T-helper 17 cell (primary cell): ENCODE data around the gene THSD7A. TPM values are rescaled to one million over a fixed set of nuclear protein-coding genes. Genes with fewer than 3 reads are reported as not detected.

ENCODE experiments used
- ATAC-seq: fragments of 150-1000 bp; cut with Tn5 transposase; 2 replicates; pipeline ENCODE4 v1.10.0; 2021; ENCODE audit warnings: mild to moderate bottlenecking, moderate library complexity
- DNase-seq, 3 donors: peaks; one replicate each; pipeline versions ENCODE4 v3.0.0 to v3.0.0-alpha.2; 2020 to 2021
- H3K9me3 ChIP-seq: one replicate; pipeline ENCODE4 v1.7.0; 2013; ENCODE audit warnings: low read length, mild to moderate bottlenecking; ENCODE audit not compliant: control insufficient read depth, poor library complexity, severe bottlenecking
- H3K27ac Mint-ChIP-seq: one replicate; pipeline ENCODE4 v1.8.0; 2022; ENCODE audit warnings: mild to moderate bottlenecking, moderate library complexity, mixed read lengths
- H3K27me3 Mint-ChIP-seq: one replicate; pipeline ENCODE4 v1.8.0; 2022; ENCODE audit warnings: mixed read lengths
- H3K36me3 Mint-ChIP-seq: one replicate; pipeline ENCODE4 v1.8.0; 2022; ENCODE audit warnings: low read depth, mixed read lengths
- H3K4me1 Mint-ChIP-seq: one replicate; pipeline ENCODE4 v1.8.0; 2022; ENCODE audit warnings: mild to moderate bottlenecking, mixed read lengths
- H3K4me3 Mint-ChIP-seq: one replicate; pipeline ENCODE4 v1.8.0; 2022; ENCODE audit warnings: mild to moderate bottlenecking, moderate library complexity, mixed read lengths
- total RNA-seq, 4 donors: library from RNA in 2 of 4; stranded (reverse) in 2 of 4; gene quantifications; one replicate each; pipeline ENCODE4 v1.2.3 and lab custom pipeline; 2022 to 2026

THSD7A gene
- total RNA-seq, 2 donors from 2014 or later, result 0.07 TPM; not detected in 1

- Mint-ChIP-seq H3K36me3 (no peaks in the 10 kb centered on the region), H3K4me3 (no peak overlapping the region), H3K27ac (no peak overlapping the region), H3K4me1 (no peaks in the 10 kb centered on the region), H3K27me3 (no peaks in the 10 kb centered on the region)
- no peak for DNase-seq
- ATAC-seq, result no peak
- H3K9me3 ChIP-seq, result no peaks in the 10 kb centered on the region
These were observed 74.8 kb downstream of the THSD7A start for GRCh38 chr7:11757153-11757552.

DNA sequence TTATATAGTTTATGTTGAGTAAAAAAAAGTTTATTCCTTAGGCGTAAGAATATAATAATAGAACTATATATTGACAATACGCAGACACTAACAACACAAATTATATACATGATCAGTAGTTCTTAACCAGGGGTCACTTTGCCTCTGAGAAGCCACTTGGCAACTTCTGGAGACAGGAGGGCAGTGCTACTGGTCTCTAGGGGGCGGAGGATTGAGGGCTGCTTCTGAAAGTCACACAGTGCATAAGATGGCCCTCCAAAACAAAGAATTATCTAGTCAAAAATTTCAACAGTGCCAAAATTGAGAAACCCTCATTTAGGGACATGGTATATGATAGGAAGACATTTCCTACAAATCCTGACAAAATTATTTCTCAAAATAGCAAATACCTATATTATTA lies 77.1 kb downstream of the THSD7A start:
- no peaks in the 10 kb centered on the region for H3K27me3 Mint-ChIP-seq
- H3K36me3 Mint-ChIP-seq, result no peaks in the 10 kb centered on the region
- no peak for DNase-seq
- H3K4me3 Mint-ChIP-seq, result no peak overlapping the region
- H3K27ac Mint-ChIP-seq, result no peak overlapping the region
- no peak for ATAC-seq
- H3K4me1 Mint-ChIP-seq, result no peaks in the 10 kb centered on the region
- H3K9me3 ChIP-seq, result no peaks in the 10 kb centered on the region

- DNase-seq (no peak), ATAC-seq (no peak)
- Mint-ChIP-seq H3K4me1 (no peaks in the 10 kb centered on the region), H3K4me3 (no peak overlapping the region), H3K27me3 (no peaks in the 10 kb centered on the region), H3K27ac (no peak overlapping the region), H3K36me3 (no peaks in the 10 kb centered on the region)
- no peaks in the 10 kb centered on the region for H3K9me3 ChIP-seq
These were observed 77.9 kb downstream of the THSD7A start for GRCh38 chr7:11754123-11754522.

GRCh38 chr7:11753433-11753832 lies 78.6 kb downstream of the THSD7A start:
- no peaks in the 10 kb centered on the region for H3K9me3 ChIP-seq
- H3K27me3 Mint-ChIP-seq, result no peaks in the 10 kb centered on the region
- no peaks in the 10 kb centered on the region for H3K4me1 Mint-ChIP-seq
- no peak for ATAC-seq
- H3K36me3 Mint-ChIP-seq, result no peaks in the 10 kb centered on the region
- no peak overlapping the region for H3K4me3 Mint-ChIP-seq
- H3K27ac Mint-ChIP-seq, result no peak overlapping the region
- DNase-seq, result no peak

GRCh38 chr7:11751807-11752389 lies 80.1 kb downstream of the THSD7A start:
- no peak overlapping the region for H3K27ac Mint-ChIP-seq
- no peaks in the 10 kb centered on the region for H3K27me3 Mint-ChIP-seq
- no peaks in the 10 kb centered on the region for H3K4me1 Mint-ChIP-seq
- H3K4me3 Mint-ChIP-seq, result no peak overlapping the region
- no peaks in the 10 kb centered on the region for H3K36me3 Mint-ChIP-seq
- ATAC-seq, result no peak
- no peaks in the 10 kb centered on the region for H3K9me3 ChIP-seq
- no peak for DNase-seq

DNA sequence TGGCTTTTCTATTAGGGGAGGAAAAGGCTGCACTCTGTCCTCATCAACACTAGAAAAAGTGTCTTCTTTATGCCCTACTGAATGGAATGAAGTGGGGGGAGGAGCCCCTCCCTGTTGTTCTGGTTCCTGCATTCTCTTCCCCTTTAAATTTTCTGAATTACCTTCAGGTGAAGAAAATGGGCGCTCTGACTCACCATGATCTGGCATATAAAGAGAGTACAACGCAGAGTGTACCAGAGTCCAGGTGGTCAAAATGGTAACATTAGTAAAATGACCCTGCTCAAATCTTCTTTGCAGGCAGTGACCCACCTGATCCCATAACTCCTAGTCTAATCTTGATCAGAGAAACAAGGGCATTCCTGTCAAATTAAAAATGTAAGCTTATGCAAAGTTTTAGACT lies 80.7 kb downstream of the THSD7A start:
- no peaks in the 10 kb centered on the region for H3K9me3 ChIP-seq
- H3K27me3 Mint-ChIP-seq, result no peaks in the 10 kb centered on the region
- no peak overlapping the region for H3K27ac Mint-ChIP-seq
- no peak for ATAC-seq
- no peak overlapping the region for H3K4me3 Mint-ChIP-seq
- H3K36me3 Mint-ChIP-seq, result no peaks in the 10 kb centered on the region
- no peak for DNase-seq
- no peaks in the 10 kb centered on the region for H3K4me1 Mint-ChIP-seq

DNA sequence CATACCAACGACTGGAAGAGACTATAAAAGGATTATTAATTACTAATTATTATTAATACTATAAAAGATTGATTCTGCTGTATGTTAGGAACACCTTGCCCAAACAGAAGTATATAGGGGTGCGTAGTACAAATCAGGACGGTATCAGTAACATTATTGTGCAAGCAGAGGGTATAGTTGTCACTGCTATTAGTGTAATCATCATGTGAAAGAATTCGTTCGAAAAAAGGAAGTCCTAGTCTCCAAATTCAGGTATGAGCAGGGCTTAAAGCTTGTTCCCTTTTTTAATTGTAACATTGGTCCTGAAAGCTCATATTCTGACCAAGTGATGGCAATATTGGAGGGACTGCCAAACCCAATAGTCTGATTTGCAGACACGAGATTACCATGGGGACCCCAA lies 81.8 kb downstream of the THSD7A start:
- Mint-ChIP-seq H3K27ac (no peak overlapping the region), H3K36me3 (no peaks in the 10 kb centered on the region), H3K4me1 (no peaks in the 10 kb centered on the region), H3K4me3 (no peak overlapping the region), H3K27me3 (no peaks in the 10 kb centered on the region)
- H3K9me3 ChIP-seq, result no peaks in the 10 kb centered on the region
- DNase-seq (no peak), ATAC-seq (no peak)

GRCh38 chr7:11749629-11750028 lies 82.4 kb downstream of the THSD7A start:
- no peak for DNase-seq
- Mint-ChIP-seq H3K36me3 (no peaks in the 10 kb centered on the region), H3K27ac (no peak overlapping the region), H3K4me3 (no peak overlapping the region), H3K27me3 (no peaks in the 10 kb centered on the region), H3K4me1 (no peaks in the 10 kb centered on the region)
- ATAC-seq, result no peak
- H3K9me3 ChIP-seq, result no peaks in the 10 kb centered on the region

- no peaks in the 10 kb centered on the region for H3K36me3 Mint-ChIP-seq
- H3K27ac Mint-ChIP-seq, result no peak overlapping the region
- H3K4me3 Mint-ChIP-seq, result no peak overlapping the region
- H3K27me3 Mint-ChIP-seq, result no peaks in the 10 kb centered on the region
- no peak for ATAC-seq
- DNase-seq, result no peak
- no peaks in the 10 kb centered on the region for H3K4me1 Mint-ChIP-seq
- H3K9me3 ChIP-seq, result no peaks in the 10 kb centered on the region
These were observed 83.1 kb downstream of the THSD7A start for GRCh38 chr7:11748884-11749283.

- no peak overlapping the region for H3K27ac Mint-ChIP-seq
- no peaks in the 10 kb centered on the region for H3K27me3 Mint-ChIP-seq
- ATAC-seq (no peak), DNase-seq (no peak)
- H3K4me1 Mint-ChIP-seq, result no peaks in the 10 kb centered on the region
- no peak overlapping the region for H3K4me3 Mint-ChIP-seq
- H3K36me3 Mint-ChIP-seq, result no peaks in the 10 kb centered on the region
- H3K9me3 ChIP-seq, result no peaks in the 10 kb centered on the region
These were observed 84.1 kb downstream of the THSD7A start for GRCh38 chr7:11747715-11748485.

- Mint-ChIP-seq H3K36me3 (no peaks in the 10 kb centered on the region), H3K27me3 (no peaks in the 10 kb centered on the region), H3K4me3 (no peak overlapping the region), H3K4me1 (no peaks in the 10 kb centered on the region), H3K27ac (no peak overlapping the region)
- no peaks in the 10 kb centered on the region for H3K9me3 ChIP-seq
- ATAC-seq (no peak), DNase-seq (no peak)
These were observed 85.4 kb downstream of the THSD7A start for GRCh38 chr7:11746591-11746990.

GRCh38 chr7:11743548-11743947 lies 88.5 kb downstream of the THSD7A start:
- no peaks in the 10 kb centered on the region for H3K9me3 ChIP-seq
- no peaks in the 10 kb centered on the region for H3K27me3 Mint-ChIP-seq
- no peak for ATAC-seq
- no peaks in the 10 kb centered on the region for H3K4me1 Mint-ChIP-seq
- no peak overlapping the region for H3K27ac Mint-ChIP-seq
- no peak for DNase-seq
- H3K4me3 Mint-ChIP-seq, result no peak overlapping the region
- H3K36me3 Mint-ChIP-seq, result no peaks in the 10 kb centered on the region

- Mint-ChIP-seq H3K27ac (no peak overlapping the region), H3K36me3 (no peaks in the 10 kb centered on the region), H3K4me1 (no peaks in the 10 kb centered on the region), H3K27me3 (no peaks in the 10 kb centered on the region), H3K4me3 (no peak overlapping the region)
- no peak for DNase-seq
- no peaks in the 10 kb centered on the region for H3K9me3 ChIP-seq
- no peak for ATAC-seq
These were observed 89.0 kb downstream of the THSD7A start for GRCh38 chr7:11743016-11743415.

- no peaks in the 10 kb centered on the region for H3K36me3 Mint-ChIP-seq
- DNase-seq (no peak), ATAC-seq (no peak)
- H3K27ac Mint-ChIP-seq, result no peak overlapping the region
- H3K4me1 Mint-ChIP-seq, result no peaks in the 10 kb centered on the region
- H3K4me3 Mint-ChIP-seq, result no peak overlapping the region
- no peaks in the 10 kb centered on the region for H3K9me3 ChIP-seq
- no peaks in the 10 kb centered on the region for H3K27me3 Mint-ChIP-seq
These were observed 89.5 kb downstream of the THSD7A start for GRCh38 chr7:11742496-11742895.
